ENCODE measurements around the gene MYPOP.
"Not testable (repeated sequence)": the region's sequence is repeated elsewhere in the genome, so short reads cannot be mapped to it uniquely, and the experiment has no call there.

MYPOP gene

DNA sequence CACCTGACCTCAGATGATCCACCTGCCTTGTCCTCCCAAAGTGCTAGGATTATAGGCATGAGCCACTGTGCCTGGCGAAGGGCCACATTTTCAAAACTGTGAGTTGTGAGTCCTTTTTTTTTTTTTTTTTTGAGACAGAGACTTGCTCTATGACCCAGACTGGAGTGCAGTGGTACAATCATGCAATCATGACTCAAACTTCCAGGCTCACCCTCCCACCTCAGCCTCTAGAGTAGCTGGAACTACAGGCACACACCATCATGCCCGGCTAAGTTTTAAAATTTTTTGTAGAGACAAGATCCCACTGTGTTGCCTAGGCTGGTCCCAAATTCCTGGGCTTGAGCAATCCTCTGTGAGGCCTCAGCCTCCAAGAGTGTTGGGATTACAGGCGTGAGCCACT is 3.8 kb upstream of the MYPOP start:
- no peak for DNase-seq

DNA sequence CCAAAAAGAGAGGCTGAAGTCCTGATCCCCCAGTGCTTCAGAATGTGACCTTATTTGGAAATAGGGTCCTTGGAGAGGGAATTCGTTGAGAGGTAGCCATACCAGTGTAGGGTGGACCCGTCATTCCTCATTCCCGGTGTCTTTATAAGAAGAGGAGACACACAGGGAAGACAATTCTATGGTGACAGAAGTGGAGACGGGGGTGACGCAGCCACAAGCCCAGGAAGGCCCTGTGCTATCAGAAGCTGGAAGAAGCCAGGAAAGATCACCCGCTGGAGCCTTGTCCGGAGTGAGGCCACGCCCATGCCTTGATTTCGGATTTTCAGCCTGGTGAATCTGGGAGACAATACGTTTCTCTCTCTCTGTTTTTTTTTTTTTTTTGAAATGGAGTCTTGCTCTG is 2.6 kb upstream of the MYPOP start:
- DNase-seq: no peak

DNA sequence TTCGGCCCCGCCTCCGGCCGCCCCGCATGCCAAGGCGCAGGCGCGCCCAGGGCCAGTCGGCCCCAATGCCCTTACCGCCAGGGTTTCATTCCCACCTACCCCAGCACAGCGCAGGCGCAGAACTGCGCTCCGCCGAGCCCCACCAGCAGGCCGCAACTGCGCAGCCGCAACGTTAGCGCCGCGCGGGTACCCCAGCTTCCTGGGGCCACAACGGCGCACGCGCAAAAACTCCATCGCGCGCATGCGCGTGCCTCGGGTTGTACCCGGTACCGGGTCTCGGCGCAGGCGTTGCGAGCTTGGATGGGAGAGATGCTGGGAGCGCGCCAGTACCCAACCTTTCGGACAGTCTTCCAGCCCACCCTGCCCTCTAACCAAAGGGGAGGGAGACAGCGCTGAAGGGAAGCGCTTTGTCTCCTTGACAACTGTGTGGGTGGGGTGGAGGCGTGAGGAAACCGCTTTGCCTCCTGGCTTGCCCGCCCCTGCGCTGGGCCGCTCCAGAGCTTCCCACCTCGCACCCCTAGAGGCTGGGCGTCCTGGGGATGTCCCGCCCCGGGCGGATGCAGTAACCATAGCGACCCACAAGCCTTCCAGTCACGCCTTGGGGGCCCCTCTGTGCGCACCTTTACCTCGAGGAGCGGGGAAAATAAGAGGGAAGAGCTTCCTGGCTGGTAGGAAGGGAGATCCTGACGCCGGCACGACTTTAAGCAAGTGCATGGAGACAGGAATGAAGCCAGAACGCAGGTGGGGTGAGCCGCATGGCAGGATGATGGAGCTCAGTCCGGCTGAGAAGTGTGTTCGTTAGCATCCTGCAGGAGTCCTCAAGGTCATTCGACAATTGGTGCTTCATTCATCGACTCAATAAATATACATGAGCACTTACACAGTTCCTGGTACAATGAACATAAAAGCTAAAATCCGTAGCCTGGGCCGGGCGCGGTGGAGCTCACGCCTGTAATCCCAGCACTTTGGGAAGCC is 525 bp upstream of the MYPOP start:
- DNase-seq: peak; percentile 99

DNA sequence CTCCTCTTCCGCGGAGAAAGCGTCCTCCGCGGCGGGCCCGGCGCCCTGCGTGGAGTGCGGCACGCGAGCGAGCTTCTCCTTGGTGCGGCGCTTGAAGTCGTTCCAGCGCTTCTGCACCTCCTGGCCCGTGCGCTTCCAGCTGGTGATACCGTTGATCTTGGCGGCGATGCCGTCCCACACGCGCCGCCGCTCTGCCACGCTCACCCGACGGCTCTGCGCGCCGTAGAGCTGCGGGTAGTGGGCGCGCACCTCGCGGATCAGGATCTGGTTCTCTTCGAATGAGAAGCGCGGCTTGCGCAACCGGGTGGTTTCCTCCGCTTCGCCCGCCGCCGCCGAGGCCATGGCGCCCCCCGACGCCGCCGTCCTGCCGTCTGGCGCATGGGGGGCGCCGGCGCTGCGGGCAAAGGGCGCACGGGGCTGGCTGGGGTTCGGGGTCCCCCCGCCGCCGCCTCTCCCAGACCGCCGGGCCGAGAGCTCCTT is 941 bp downstream of the MYPOP start:
- no peak for DNase-seq

DNA sequence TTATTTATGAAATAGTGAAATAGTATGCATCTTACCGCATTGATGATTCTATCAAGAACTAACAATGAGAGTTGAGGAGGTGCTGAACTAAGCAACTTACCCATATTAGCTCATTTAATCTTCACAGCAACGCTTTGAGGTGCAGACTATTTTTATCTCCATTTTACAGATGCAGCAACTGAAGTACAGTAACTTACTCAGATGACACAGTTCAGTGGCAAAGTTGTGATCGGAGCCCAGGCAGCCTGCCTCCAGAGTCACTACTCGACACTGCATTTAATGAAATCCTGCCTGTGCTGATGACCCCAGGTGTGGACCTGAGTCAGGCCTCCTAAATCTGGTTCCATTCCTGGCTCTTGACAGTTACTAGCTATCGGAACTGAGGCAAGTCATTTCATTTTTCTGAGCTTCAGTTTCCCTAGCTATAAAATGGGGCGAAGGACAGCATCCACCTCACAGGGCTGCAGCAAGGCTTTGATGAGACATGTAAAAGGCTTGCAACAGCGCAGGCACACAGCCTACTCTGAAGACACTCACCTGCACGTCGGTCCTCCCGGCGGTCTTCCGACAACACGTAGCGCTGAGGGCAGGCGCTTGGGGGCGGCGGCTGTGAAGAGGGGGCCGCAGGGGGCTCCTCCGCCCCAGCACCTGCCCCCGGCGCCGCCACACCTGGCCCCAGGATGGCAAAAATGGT is 1.5 kb downstream of the MYPOP start:
- DNase-seq: no peak

DNA sequence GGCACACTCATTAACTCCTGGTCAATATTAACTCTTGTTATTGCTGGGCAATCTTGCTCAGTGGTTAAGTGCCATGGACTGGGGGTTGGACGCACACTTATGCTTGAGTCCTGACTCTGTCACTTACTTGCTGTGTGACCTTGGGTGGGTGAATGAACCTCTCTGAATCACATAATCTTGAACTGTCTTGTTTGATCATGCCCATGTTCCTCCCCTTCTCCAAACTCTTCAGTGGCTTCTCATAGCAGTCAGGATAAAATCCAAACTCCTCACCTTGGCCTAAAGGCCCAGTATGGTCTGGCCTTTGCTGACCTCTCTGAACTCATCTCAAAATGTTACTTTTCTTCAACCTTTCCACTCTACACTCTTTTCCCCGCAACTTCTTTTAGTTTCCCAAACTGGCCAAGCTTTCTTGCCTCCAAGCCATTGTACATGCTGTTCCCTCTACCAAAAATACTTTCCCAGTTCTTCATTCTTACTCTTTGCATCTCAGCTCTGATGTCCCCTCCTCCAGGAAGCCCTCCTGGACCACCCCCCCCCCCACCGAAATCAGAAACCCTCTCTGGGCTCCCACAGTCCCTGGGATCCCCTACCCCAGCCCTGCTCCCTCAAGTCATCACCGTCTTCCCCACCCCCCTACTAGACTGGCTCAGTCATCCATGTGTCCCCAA is 2.4 kb downstream of the MYPOP start:
- no peak for DNase-seq

DNA sequence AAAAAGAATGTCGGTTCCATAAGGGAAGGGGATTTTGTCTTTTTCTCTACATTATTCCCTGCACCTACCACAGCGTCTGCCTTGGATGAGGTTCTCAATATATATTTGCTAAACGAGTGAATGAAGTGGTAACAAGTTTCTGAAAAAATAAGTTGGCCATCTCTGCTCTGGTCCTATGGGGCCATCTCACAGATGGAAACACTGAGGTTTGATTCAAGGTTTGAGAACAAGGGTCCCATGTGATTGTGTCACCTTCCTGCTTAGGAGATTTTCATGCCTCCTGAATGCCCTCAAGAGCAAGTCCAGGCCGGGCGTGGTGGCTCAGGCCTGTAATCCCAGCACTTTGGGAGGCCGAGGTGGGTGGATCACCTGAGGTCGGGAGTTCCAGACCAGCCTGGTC is 3.2 kb downstream of the MYPOP start:
- no peak for DNase-seq

DNA sequence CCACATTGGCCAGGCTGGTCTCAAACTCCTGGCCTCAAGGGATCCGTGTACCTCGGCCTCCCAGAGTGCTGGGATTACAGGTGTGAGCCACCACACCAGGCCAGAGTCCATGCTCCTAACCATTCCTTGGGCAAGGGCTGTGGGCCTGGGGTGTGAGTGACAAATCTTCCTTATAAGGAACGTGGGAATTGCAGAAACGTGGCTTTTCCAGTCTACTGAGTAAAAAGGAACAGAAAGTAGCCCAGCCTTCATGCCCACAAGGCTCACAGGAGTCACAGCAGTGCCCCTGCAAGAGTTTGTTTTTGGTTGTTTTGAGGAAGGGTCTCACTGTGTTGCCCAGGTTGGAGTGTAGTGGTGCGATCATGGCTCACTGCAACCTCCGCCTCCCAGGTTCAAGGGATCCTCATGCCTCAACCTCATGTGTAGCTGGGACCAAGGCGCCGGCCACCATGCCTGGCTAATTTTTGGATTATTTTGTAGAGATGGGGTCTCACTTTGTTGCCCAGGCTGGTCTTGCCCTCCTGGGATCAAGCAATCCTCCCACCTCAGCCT is 5.1 kb downstream of the MYPOP start:
- DNase-seq: no peak

DNA sequence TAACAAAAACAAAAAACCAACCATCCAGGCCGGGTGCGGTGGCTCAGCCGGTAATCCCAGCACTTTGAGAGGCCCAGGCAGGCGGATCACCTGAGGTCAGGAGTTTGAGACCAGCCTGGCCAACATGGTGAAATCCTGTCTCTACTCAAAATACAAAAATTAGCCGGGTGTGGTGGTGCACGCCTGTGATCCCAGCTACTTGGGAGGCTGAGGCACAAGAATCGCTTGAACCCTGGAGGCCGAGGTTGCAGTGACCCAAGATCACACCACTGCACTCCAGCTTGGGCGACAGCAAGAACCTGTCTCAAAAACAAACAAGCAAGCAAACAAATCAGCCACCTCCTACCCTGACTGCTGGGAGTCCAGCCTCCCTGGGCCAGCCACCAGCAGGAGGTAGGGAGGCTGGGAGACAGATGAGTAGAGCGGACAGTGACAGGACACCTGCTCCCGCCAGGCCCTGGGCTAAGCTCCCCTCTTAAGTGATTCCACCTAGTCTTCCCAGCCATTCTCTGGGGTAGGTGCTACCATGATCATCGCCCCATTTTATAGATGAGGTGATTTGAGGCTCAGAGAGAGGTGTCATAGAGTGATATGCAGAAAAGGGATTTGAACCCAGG is 6.3 kb downstream of the MYPOP start:
- DNase-seq: not testable (repeated sequence)

DNA sequence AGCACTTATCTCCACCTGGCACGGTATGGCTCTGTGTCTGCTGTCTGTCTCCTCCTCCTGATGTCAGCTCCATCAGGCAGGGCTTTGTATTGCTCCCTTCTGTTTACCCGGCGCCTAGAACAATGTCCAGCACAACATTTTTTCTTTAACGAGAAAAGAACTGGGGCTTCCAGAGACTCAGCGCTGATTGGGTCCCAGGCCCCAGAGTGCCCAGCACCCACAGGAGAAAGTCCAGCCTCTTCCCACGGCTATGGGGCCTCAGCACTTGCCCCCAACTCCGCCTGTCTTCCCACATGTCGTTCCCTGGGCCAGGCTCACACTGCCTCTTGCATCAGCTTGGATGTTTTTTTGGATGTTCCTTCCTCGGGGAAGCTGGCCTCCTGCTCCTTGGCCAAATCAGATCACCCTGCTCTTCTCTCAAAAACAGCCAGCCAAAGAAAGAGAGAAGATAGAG is 6.9 kb downstream of the MYPOP start:
- DNase-seq: no peak

DNA sequence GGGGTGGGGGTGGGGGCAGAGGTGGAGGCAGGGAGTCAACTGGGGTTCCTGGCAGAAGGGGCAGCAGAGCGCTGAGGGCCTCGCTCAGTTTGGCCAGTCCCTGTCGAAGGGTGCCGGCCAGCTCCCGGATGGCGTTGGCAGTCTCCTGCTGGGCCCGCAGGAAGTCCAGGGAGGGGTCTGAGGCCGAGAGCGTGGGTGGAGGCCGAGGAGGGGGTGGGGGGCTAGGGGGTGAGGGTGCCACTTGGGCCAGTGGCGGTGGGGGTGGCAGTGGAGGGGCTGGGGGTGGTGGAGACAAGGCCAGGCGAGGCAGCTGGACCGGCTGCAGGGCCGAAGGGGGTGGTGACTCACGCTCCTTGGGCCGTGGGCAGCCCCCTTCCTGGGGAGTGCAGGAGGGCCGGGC is 11.5 kb downstream of the MYPOP start:
- no peak for DNase-seq

DNA sequence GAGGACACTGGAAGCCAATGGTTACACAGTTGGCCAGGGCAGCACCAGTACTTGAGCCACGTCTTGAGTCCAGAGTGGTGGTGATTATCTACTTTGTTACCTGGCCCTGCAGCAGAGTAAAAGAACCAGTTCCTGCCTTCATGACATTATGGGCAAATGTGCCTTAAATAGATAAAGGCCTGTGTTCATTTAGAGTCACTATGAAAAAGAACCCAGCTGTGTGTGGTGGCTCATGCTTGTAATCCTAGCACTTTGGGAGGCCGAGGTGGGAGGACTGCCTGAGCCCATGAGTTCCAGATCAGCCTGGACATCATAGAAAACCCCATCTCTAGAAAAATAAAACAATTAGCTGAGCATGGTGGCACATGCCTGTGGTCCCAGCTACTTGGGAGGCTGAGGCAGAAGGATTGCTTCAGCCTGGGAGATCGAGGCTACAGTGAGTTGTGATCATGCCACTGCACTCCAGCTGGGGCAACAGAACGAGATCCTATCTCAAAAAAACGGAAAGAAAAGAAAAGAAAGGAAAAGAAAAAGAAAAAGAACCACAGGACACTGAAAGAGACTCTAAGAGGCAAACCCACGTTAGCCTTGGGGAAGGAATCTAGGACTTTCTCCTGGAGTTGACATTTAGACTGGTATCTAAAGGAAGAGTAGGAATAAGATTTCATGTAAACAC is 13.1 kb downstream of the MYPOP start:
- no peak for DNase-seq

DNA sequence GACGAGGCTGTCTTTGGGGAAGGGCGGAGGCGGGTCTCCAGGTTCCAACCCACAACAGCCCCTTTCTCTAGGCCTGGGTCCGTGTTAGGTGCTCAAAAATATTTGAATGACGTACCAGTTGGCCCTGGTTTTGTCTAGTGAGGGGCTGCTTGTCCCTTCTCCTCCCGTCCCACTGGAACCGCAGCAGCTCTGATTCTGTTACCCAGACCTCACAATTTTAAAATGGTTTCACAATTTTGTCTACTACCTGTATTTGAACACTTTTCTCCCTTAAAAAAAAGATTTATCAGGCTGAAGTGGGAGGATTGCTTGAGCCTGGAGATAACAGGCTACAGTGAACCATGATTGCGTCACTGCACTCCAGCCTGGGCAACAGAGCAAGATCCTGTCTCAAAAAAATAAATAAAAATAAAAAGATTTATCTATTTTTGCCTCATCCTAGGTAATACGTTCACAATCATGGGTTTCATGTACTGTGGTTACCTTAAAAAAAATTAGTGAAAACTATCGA is 15.2 kb downstream of the MYPOP start:
- no peak for DNase-seq

DNA sequence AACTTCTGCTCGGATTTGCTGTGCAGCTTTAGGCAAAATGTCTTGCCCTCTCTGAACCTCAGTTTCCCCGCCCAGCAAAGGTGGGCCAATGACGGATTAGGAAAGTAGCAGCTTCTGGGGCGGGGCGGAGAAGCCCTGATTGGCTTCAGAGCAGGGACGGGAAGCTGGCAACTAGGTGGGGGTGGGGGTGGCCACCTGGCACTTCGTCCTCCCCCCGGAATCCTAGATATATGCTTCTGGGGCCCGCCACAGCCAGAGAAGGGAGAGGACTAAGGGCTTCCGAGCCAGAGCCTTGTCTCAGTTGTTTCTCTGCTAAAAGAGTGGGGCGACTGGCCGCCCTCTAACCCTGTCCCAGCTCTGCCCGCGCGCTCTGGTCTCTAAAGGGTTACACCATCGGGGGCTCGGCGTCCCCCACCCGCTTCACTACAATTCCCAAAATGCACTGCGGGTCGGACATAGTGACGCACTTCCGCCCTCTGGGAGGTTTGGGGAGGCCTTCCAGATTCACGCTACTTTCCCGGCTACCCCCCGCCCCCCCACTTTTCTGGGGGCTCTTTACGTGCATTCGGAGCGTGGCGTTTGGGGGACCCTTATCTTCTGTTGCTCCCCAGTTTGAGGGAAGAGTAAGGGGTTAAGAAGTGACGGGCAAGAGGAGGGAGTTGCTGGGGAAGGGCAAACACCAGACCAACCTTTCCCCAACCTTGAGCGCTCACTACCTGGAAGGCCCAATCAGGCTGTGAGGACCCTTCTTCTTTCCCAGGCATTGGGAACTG is 15.8 kb downstream of the MYPOP start:
- peak; percentile 95 for DNase-seq

DNA sequence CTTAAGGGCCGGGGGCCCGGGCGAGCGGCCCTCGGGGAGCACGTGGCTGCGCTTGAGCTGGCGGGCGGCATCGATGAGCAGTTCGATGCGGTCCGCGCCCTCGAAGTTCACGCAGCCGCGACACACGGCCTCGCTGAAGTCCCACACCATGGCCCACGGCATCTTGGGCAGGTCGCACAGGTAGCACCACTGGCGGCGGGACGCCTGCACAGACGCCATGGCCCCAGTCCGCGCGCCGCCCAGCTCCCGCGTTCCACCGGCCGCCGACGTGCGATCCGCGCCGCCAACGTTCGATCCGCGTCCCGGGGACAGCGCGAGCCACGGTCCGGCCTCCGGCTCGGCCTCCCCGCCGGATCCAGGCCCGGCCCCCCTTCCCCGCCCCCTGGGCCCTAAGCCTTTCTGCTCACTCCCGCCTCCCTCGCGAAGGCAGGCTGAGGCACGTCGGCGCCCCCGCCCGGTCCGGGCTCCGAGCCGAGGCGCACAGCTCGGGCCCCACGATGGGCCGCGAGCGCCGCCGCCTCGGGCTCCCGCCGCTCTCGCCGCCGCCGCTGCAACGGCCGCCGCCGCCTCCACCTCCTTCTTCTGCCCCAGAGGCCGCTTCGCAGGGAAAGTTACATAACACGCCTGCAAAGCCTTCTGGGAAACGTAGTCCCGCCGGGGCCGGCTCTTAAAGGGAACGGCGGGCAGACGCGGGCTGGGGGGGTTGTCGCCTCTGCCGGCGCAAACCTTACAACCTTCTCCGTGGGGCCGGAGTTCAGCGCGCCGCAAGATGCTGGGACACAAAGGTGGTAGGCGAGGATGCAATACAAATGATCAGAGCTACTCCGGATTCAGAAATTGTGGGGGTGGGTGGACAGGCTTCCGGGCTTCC is 16.6 kb downstream of the MYPOP start, which contains the start of gene IRF2BP1:
TSS of gene IRF2BP1 (minus strand) at position 586 of the 871 bp plus-strand sequence. CDS start at position 219, 367 bp downstream.
- peak; percentile 96 for DNase-seq

DNA sequence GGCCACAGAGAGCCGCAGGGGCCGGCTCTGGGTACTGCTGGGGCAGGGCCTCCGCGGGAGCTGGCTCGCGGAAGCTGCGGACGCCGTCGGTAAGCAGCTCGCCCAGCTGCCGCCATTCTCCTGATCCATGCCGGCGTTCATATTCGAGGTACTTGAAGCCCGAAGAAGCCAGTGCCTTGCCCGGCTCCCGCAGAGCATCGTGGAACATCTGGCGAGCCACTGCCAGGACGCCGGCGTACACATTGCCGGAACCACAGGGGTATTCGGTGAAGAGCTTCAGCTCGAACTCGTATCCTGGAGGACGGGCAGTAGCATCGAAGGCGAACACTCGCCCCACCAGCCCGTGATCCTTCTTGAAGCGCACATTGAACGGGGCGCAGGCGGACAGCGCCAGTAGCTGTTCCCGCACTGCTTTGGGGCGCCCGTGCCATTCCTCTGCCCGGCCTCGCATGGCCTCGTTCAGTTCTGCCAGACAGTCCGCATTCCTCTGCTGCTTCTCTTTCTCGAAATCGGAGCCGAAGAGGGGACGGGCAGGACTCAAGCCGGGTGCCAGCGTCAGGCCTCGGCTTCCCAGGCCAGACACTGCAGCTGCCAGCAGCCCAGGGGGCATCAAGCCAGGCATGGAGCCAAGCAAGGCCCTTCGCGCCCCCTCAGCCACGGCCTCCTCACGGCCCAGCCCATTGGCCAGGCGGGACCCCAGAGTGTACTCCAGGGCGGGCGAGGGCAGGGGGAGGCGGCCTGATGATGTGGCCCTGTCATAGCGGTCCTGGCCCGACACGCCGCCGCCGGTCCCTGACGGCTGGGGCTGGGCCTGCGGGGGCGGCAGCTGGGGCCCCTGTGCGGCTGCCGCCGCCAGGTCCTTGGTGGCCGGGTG is 17.5 kb downstream of the MYPOP start:
- DNase-seq: peak; percentile 66

DNA sequence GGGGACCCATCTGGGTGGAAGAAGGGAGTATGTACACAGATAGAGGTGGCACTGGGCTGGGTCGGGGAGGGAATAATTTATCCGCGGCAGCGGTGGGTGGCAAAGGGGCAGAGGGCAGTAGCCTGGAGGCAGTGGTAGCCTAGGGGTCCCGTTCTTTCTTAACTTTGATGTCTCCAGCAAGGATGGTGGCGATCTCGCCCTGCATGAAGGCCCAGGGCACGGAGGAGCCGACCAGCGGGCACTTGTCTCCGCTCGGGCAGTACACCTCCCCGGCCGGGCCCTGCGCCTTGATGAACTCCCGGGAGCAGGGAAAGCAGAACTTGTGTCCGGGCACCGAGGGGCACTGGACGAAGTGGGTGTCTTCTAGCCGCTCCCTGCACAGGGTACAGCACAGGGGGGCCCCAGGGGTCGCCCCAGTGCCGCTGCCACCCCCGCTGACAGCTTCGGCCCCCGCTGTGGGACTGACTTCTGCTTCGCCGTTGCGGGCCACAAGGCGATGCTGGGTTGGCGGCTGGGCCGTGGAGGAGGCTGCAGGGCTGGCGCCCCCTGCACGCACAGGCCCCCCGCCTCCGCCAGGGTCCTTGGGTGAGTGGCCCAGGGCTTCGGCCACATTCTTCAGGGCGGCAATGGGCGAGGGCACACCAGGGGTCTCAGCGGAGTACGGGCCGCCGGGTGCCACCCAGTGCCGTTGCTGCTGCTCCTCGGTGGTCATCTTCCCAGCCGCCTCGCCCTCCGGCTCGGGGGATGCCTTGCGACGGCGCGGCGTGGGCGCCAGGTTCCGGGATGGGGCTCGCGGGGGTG is 18.3 kb downstream of the MYPOP start:
- no peak for DNase-seq

DNA sequence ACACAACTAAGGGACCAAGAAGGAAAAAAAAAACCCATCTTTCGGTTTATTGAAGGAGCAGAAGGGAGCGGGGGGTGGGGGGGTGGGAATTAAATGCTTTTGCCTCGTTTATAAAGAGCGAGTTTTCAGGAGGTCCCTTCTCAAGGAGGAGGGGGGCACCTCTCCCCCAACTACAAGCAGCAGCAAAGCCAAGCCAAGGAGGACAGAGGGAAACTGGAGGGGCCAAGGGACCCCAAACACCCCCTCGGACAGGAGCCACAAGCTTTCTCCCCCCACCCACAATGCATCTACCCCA is 18.9 kb downstream of the MYPOP start:
- no peak for DNase-seq
